Measurements from ENCODE around the gene TRIM14. TPM values are rescaled to one million over a fixed set of nuclear protein-coding genes. Genes with fewer than 3 reads are reported as not detected.

TRIM14 gene
- total RNA-seq, 1 experiment from 2014 or later: 12.5 TPM

- no peak overlapping the region for H2BK15ac ChIP-seq (ENCODE audit: low read depth, low read length)
- H3K14ac ChIP-seq (ENCODE audit: insufficient read depth, low read length): no peak overlapping the region
- H3K4me2 ChIP-seq (ENCODE audit: insufficient read depth, insufficient read length, low read length): no peak overlapping the region
- no peak overlapping the region for H2BK120ac ChIP-seq (ENCODE audit: low read depth, low read length, poor library complexity, severe bottlenecking)
- no peak overlapping the region for H2BK5ac ChIP-seq (ENCODE audit: insufficient read length, low read length)
- H4K8ac ChIP-seq (replicated peaks; ENCODE audit: insufficient read length, low read depth, low read length): no peak overlapping the region
- no peaks in the 10 kb centered on the region for H4K20me1 ChIP-seq (ENCODE audit: control insufficient read depth, insufficient read depth, insufficient read length)
- no peak for DNase-seq
- H2BK20ac ChIP-seq (ENCODE audit: low read depth, low read length, poor library complexity, severe bottlenecking): no peak overlapping the region
- no peak overlapping the region for H3K23ac ChIP-seq (ENCODE audit: insufficient read length, low read depth, low read length)
- H4K5ac ChIP-seq (ENCODE audit: insufficient read length, low read depth, low read length): no peak overlapping the region
- no peak overlapping the region for H3K56ac ChIP-seq (ENCODE audit: insufficient read length, low read depth, low read length)
- no peak overlapping the region for H3T11ph ChIP-seq (ENCODE audit: low read length)
- H3K79me2 ChIP-seq (ENCODE audit: insufficient read depth, low read length): no peaks in the 10 kb centered on the region
- TF ChIP-seq CTCF (conservative IDR thresholded peaks at IDR 0.05): no peak
- H3K27ac ChIP-seq (ENCODE audit: insufficient read length, low read depth, low read length): no peak overlapping the region
- H4K91ac ChIP-seq (ENCODE audit: insufficient read length, low read depth, low read length): no peak overlapping the region
- Mint-ChIP-seq H3K27ac (no peak overlapping the region), H3K36me3 (ENCODE audit: insufficient read depth in 1 of 3, low read depth in 3 of 3) (peaks cover 3 to 4% (median 4%) of the 10 kb centered on the region in 3 experiments), H3K27me3 (ENCODE audit: low read depth) (no peaks in the 10 kb centered on the region), H3K4me1 (peaks cover 10 to 12% of the 10 kb centered on the region in 2 experiments), H3K4me3 (no peak overlapping the region), H3K9me3 (no peaks in the 10 kb centered on the region)
- 100% methylated on average over 1 of the region's 7 CpGs for WGBS (ENCODE audit: extremely low coverage, insufficient read length, low lambda C conversion rate)
- H2AK5ac ChIP-seq (ENCODE audit: insufficient read length, low read length): no peak overlapping the region
- H3K18ac ChIP-seq (ENCODE audit: insufficient read length, low read depth, low read length): no peak overlapping the region
- H3K9me3 ChIP-seq (ENCODE audit: control insufficient read depth, low read depth, low read length): no peaks in the 10 kb centered on the region
- no peak overlapping the region for H2AFZ ChIP-seq (ENCODE audit: low read length)
- H3K4me1 ChIP-seq (ENCODE audit: insufficient read depth, low read length): no peaks in the 10 kb centered on the region; the same call in 1 of the 2 replicates
- H3K23me2 ChIP-seq (ENCODE audit: insufficient read length, low read depth, low read length, poor library complexity, severe bottlenecking): no peaks in the 10 kb centered on the region
- H3K27me3 ChIP-seq (ENCODE audit: insufficient read depth, low read length): no peaks in the 10 kb centered on the region
- H3K79me1 ChIP-seq (ENCODE audit: insufficient read depth, low read depth, low read length, poor library complexity, severe bottlenecking): no peaks in the 10 kb centered on the region
- no peak overlapping the region for H2BK12ac ChIP-seq (ENCODE audit: insufficient read length, low read depth, low read length)
- H3K4ac ChIP-seq (ENCODE audit: low read depth, low read length): no peak overlapping the region
- no peak overlapping the region for H3K9ac ChIP-seq (ENCODE audit: extremely low read depth, insufficient read length, low read length)
Observed at GRCh38 chr9:98070704-98071103, 48.3 kb downstream of the TRIM14 start.
